Osteocyte (in vitro differentiated cells): ENCODE measurements around the gene MPPED1. TPM values are rescaled to one million over a fixed set of nuclear protein-coding genes. Genes with fewer than 3 reads are reported as not detected.

ENCODE experiments used
- DNase-seq: peaks from one replicate; pipeline ENCODE4 v3.0.0; 2021; ENCODE audit warnings: mixed read lengths; ENCODE audit not compliant: unreplicated experiment; ENCODE audit errors: extremely low spot score
- H3K27ac Mint-ChIP-seq: one replicate; pipeline ENCODE4 v1.8.0; 2021; ENCODE audit warnings: mild to moderate bottlenecking, mixed read lengths; ENCODE audit not compliant: unreplicated experiment
- H3K27me3 Mint-ChIP-seq: one replicate; pipeline ENCODE4 v1.8.0; 2021; ENCODE audit warnings: mixed read lengths; ENCODE audit not compliant: unreplicated experiment
- H3K36me3 Mint-ChIP-seq: one replicate; pipeline ENCODE4 v1.8.0; 2021; ENCODE audit warnings: mixed read lengths; ENCODE audit not compliant: unreplicated experiment
- H3K4me1 Mint-ChIP-seq: one replicate; pipeline ENCODE4 v1.8.0; 2021; ENCODE audit warnings: mixed read lengths; ENCODE audit not compliant: unreplicated experiment
- H3K4me3 Mint-ChIP-seq: one replicate; pipeline ENCODE4 v1.8.0; 2021; ENCODE audit warnings: mild to moderate bottlenecking, moderate library complexity, mixed read lengths; ENCODE audit not compliant: unreplicated experiment
- H3K9me3 Mint-ChIP-seq: one replicate; pipeline ENCODE4 v1.8.0; 2021; ENCODE audit warnings: mixed read lengths; ENCODE audit not compliant: unreplicated experiment
- CTCF ChIP-seq: fragments of 200-600 bp; sonication (generic); IDR thresholded peaks from 2 replicates; pipeline ENCODE4 v1.5.0; 2021; ENCODE audit warnings: antibody characterized with exemption, mild to moderate bottlenecking, moderate library complexity
- total RNA-seq: library from RNA; stranded (reverse); gene quantifications from 2 replicates; pipeline ENCODE4 v1.2.1, GENCODE V29; 2021

Gene MPPED1
- total RNA-seq, 1 donor from 2014 or later = not detected

GRCh38 chr22:43479301-43479950, 67.6 kb downstream of the MPPED1 start:
- DNase-seq = no peak
- no peaks in the 10 kb centered on the region for H3K4me1 Mint-ChIP-seq
- H3K27me3 Mint-ChIP-seq = no peaks in the 10 kb centered on the region
- H3K4me3 Mint-ChIP-seq = no peak overlapping the region
- H3K9me3 Mint-ChIP-seq = no peaks in the 10 kb centered on the region
- no peak for TF ChIP-seq CTCF
- no peak overlapping the region for H3K27ac Mint-ChIP-seq
- no peaks in the 10 kb centered on the region for H3K36me3 Mint-ChIP-seq

GRCh38 chr22:43479962-43480361, 68.1 kb downstream of the MPPED1 start:
- DNase-seq = no peak
- Mint-ChIP-seq H3K4me3 (no peak overlapping the region), H3K4me1 (no peaks in the 10 kb centered on the region), H3K9me3 (no peaks in the 10 kb centered on the region), H3K27me3 (no peaks in the 10 kb centered on the region), H3K36me3 (no peaks in the 10 kb centered on the region), H3K27ac (no peak overlapping the region)
- no peak for TF ChIP-seq CTCF

- no peak for TF ChIP-seq CTCF
- H3K9me3 Mint-ChIP-seq = no peaks in the 10 kb centered on the region
- H3K27me3 Mint-ChIP-seq = no peaks in the 10 kb centered on the region
- H3K4me3 Mint-ChIP-seq = no peak overlapping the region
- DNase-seq = no peak
- no peaks in the 10 kb centered on the region for H3K4me1 Mint-ChIP-seq
- no peaks in the 10 kb centered on the region for H3K36me3 Mint-ChIP-seq
- no peak overlapping the region for H3K27ac Mint-ChIP-seq
These were observed 69.9 kb downstream of the MPPED1 start for GRCh38 chr22:43481568-43482317.

- H3K4me1 Mint-ChIP-seq = no peaks in the 10 kb centered on the region
- H3K9me3 Mint-ChIP-seq = no peaks in the 10 kb centered on the region
- no peak for DNase-seq
- no peak overlapping the region for H3K4me3 Mint-ChIP-seq
- TF ChIP-seq CTCF = no peak
- H3K27ac Mint-ChIP-seq = no peak overlapping the region
- H3K36me3 Mint-ChIP-seq = no peaks in the 10 kb centered on the region
- no peaks in the 10 kb centered on the region for H3K27me3 Mint-ChIP-seq
These were observed 70.5 kb downstream of the MPPED1 start for GRCh38 chr22:43482318-43482625.

- Mint-ChIP-seq H3K36me3 (no peaks in the 10 kb centered on the region), H3K27me3 (no peaks in the 10 kb centered on the region), H3K27ac (no peak overlapping the region), H3K4me3 (no peak overlapping the region), H3K4me1 (no peaks in the 10 kb centered on the region), H3K9me3 (no peaks in the 10 kb centered on the region)
- DNase-seq = no peak
- no peak for TF ChIP-seq CTCF
These were observed 71.5 kb downstream of the MPPED1 start for GRCh38 chr22:43483266-43483665.
